DOHH2 (cell line): ENCODE data around the gene EN1.

Experiments used
- H3F3A ChIP-seq: fragments of 200-600 bp; sonication (generic), shearing (Covaris generic); 2 replicates; pipeline ENCODE4 v1.6.0; 2016; ENCODE audit warnings: antibody characterized with exemption, mild to moderate bottlenecking; ENCODE audit not compliant: control insufficient read depth, insufficient read depth
- H3K27ac ChIP-seq: fragments of 200-600 bp; sonication (generic); 2 replicates; pipeline ENCODE4 v1.5.1; 2014; ENCODE audit warnings: low read depth, mild to moderate bottlenecking, low read length, moderate library complexity
- H3K27me3 ChIP-seq: fragments of 200-600 bp; sonication (generic); 2 replicates; pipeline ENCODE4 v1.6.1; 2014; ENCODE audit warnings: mild to moderate bottlenecking, low read length, mixed read lengths; ENCODE audit not compliant: control insufficient read depth
- H3K36me3 ChIP-seq: fragments of 200-600 bp; sonication (generic); 2 replicates; pipeline ENCODE4 v1.6.1; 2014; ENCODE audit warnings: mild to moderate bottlenecking, low read length, moderate library complexity, mixed read lengths; ENCODE audit not compliant: control insufficient read depth
- H3K4me1 ChIP-seq: fragments of 200-600 bp; sonication (generic); 2 replicates; pipeline ENCODE4 v1.6.1; 2014; ENCODE audit warnings: mild to moderate bottlenecking, low read length, mixed read lengths; ENCODE audit not compliant: control insufficient read depth
- H3K4me2 ChIP-seq: fragments of 200-600 bp; sonication (generic); 2 replicates; pipeline ENCODE4 v1.6.0; 2014; ENCODE audit warnings: mild to moderate bottlenecking, low read length, moderate library complexity
- H3K4me3 ChIP-seq: fragments of 200-600 bp; sonication (generic); 2 replicates; pipeline ENCODE4 v1.5.1; 2014; ENCODE audit warnings: mild to moderate bottlenecking, low read length, mixed read lengths
- H3K79me2 ChIP-seq: fragments of 200-600 bp; sonication (generic); 2 replicates; pipeline ENCODE4 v1.6.1; 2014; ENCODE audit warnings: mild to moderate bottlenecking, low read length, mixed read lengths; ENCODE audit not compliant: control insufficient read depth
- H3K9me2 ChIP-seq: fragments of 200-600 bp; sonication (generic); replicated peaks from 2 replicates; pipeline ENCODE4 v1.6.1; 2014; ENCODE audit warnings: mild to moderate bottlenecking, low read length, mixed read lengths; ENCODE audit not compliant: control insufficient read depth
- H3K9me3 ChIP-seq: fragments of 200-600 bp; sonication (generic); 2 replicates; pipeline ENCODE4 v1.6.1; 2014; ENCODE audit warnings: antibody characterized with exemption, low read length, mixed read lengths; ENCODE audit not compliant: control insufficient read depth, insufficient read depth
- H4K20me1 ChIP-seq: fragments of 200-600 bp; sonication (generic); 2 replicates; pipeline ENCODE4 v1.6.0; 2014; ENCODE audit warnings: low read depth, mild to moderate bottlenecking, antibody characterized with exemption, low read length, moderate library complexity; ENCODE audit not compliant: control insufficient read depth, insufficient read depth
- EZH2phosphoT487 ChIP-seq: fragments of 200-600 bp; sonication (generic); IDR thresholded peaks from 2 replicates; pipeline ENCODE4 v1.6.1; 2017; ENCODE audit warnings: borderline replicate concordance, mild to moderate bottlenecking, antibody characterized with exemption, low read length, moderate library complexity, mixed read lengths
- TF ChIP-seq, protein P1 (sequence below): fragments of 200-600 bp; sonication (generic); IDR thresholded peaks from one replicate; pipeline ENCODE4 v1.5.1; 2014; ENCODE audit warnings: antibody characterized with exemption, mild to moderate bottlenecking, low read depth, low read length; ENCODE audit not compliant: poor library complexity, severe bottlenecking

EN1 gene

GRCh38 chr2:118811514-118812115, 35.8 kb downstream of the EN1 start:
- H3K9me2 ChIP-seq: no peaks in the 10 kb centered on the region
- no peaks in the 10 kb centered on the region for H3K4me1 ChIP-seq
- peaks cover 11% of the 10 kb centered on the region for H3K27me3 ChIP-seq
- no peaks in the 10 kb centered on the region for H3K79me2 ChIP-seq
- H3F3A ChIP-seq: no peaks in the 10 kb centered on the region
- H3K9me3 ChIP-seq: no peaks in the 10 kb centered on the region
- no peaks in the 10 kb centered on the region for H3K36me3 ChIP-seq
- H3K27ac ChIP-seq: no peak overlapping the region
- TF ChIP-seq, protein P1, sequence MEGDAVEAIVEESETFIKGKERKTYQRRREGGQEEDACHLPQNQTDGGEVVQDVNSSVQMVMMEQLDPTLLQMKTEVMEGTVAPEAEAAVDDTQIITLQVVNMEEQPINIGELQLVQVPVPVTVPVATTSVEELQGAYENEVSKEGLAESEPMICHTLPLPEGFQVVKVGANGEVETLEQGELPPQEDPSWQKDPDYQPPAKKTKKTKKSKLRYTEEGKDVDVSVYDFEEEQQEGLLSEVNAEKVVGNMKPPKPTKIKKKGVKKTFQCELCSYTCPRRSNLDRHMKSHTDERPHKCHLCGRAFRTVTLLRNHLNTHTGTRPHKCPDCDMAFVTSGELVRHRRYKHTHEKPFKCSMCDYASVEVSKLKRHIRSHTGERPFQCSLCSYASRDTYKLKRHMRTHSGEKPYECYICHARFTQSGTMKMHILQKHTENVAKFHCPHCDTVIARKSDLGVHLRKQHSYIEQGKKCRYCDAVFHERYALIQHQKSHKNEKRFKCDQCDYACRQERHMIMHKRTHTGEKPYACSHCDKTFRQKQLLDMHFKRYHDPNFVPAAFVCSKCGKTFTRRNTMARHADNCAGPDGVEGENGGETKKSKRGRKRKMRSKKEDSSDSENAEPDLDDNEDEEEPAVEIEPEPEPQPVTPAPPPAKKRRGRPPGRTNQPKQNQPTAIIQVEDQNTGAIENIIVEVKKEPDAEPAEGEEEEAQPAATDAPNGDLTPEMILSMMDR: no peak
- no peak for TF ChIP-seq EZH2phosphoT487
- H3K4me2 ChIP-seq: no peak overlapping the region
- no peaks in the 10 kb centered on the region for H4K20me1 ChIP-seq
- H3K4me3 ChIP-seq: no peak overlapping the region

- no peaks in the 10 kb centered on the region for H3K4me1 ChIP-seq
- TF ChIP-seq, protein P1: no peak
- TF ChIP-seq EZH2phosphoT487: no peak
These were observed 36.7 kb downstream of the EN1 start for GRCh38 chr2:118810766-118811165.

DNA sequence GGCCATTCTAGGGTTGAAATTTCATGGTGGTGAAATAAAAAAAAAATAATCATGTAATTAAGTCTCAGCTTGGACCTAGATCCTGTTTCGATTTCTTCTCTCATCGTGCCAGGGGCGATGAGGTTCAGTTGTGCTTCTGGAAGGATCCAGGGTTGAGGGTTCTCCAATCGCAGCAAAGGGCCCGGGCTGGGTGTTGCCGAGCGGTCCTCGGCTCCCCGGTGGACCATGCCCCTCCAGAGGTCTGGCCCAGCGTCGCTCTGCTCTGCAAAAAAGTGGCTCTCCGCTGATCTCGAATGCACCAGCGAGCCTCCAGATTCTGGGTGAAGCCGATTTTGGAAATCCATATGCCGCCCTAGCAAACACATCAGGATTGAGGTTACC, 39.0 kb downstream of the EN1 start:
- no peaks in the 10 kb centered on the region for H3F3A ChIP-seq
- TF ChIP-seq, protein P1: no peak
- no peak for TF ChIP-seq EZH2phosphoT487
- no peak overlapping the region for H3K27ac ChIP-seq
- H3K4me2 ChIP-seq: no peak overlapping the region
- H3K9me2 ChIP-seq: no peaks in the 10 kb centered on the region
- no peak overlapping the region for H3K4me3 ChIP-seq
- no peaks in the 10 kb centered on the region for H3K36me3 ChIP-seq
- H3K79me2 ChIP-seq: no peaks in the 10 kb centered on the region
- peaks cover 8% of the 10 kb centered on the region for H3K27me3 ChIP-seq
- no peaks in the 10 kb centered on the region for H3K9me3 ChIP-seq
- no peaks in the 10 kb centered on the region for H4K20me1 ChIP-seq
- no peaks in the 10 kb centered on the region for H3K4me1 ChIP-seq

More at GRCh38 chr2:118810766-118811165, 36.7 kb downstream of the EN1 start:
- Histone ChIP-seq H4K20me1 (no peaks in the 10 kb centered on the region), H3K9me2 (no peaks in the 10 kb centered on the region), H3K36me3 (no peaks in the 10 kb centered on the region), H3K9me3 (no peaks in the 10 kb centered on the region), H3K27ac (no peak overlapping the region), H3K4me2 (no peak overlapping the region), H3K79me2 (no peaks in the 10 kb centered on the region), H3K4me3 (no peak overlapping the region), H3K27me3 (peaks cover 11% of the 10 kb centered on the region), H3F3A (no peaks in the 10 kb centered on the region)
